ENCODE data around the gene CAMK2G. TPM values are rescaled to one million over a fixed set of nuclear protein-coding genes. Genes with fewer than 3 reads are reported as not detected.

The CAMK2G gene
- total RNA-seq, 1 donor from 2014 or later = 31.7 TPM

DNA sequence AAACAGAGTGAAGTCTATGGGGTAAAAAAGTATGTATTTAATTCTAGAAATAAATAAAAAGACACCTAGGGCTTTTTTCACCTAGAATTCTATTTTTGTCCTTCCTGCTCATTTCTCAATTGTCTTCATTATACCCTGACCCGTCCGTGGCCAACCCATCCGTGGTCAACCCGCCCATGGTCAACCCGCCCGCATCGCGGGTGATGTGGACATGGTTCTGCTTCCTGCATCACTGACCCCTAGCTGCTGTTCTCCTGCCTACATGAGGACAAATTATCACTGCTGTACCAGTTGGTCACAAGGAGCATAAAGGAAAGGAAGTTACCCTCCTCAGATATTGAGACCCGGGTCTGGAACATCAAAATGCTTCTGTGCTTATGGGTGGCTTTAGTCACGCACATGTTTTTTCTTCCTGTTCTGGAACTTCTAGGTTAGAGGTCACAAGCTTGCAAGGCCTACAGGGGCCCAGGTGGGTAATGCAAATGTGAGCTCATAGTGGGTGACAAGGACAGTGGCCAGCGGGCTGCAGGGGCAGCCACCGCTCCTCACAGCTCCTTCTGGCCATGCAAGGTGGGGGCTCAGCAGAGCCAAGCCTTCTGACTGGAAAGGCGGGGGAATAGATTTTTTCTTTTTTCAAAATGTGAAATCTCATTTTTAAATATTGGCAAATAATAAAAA lies 15.5 kb downstream of the CAMK2G start:
- H3K9me3 Mint-ChIP-seq (ENCODE audit: low read depth) = no peaks in the 10 kb centered on the region
- no peaks in the 10 kb centered on the region for H3K27me3 Mint-ChIP-seq (ENCODE audit: low read depth)
- DNase-seq (ENCODE audit: low spot score) = no peak
- peak overlapping the region; percentile 36 for H3K27ac Mint-ChIP-seq (ENCODE audit: unreplicated experiment)
- no peak for TF ChIP-seq CTCF (IDR thresholded peaks at IDR 0.05)
- peaks cover 22% of the 10 kb centered on the region for H3K36me3 Mint-ChIP-seq (ENCODE audit: low read depth)
- no peak overlapping the region for H3K4me3 Mint-ChIP-seq (ENCODE audit: unreplicated experiment)
- H3K4me1 Mint-ChIP-seq (ENCODE audit: low read depth) = peaks cover 31% of the 10 kb centered on the region

DNA sequence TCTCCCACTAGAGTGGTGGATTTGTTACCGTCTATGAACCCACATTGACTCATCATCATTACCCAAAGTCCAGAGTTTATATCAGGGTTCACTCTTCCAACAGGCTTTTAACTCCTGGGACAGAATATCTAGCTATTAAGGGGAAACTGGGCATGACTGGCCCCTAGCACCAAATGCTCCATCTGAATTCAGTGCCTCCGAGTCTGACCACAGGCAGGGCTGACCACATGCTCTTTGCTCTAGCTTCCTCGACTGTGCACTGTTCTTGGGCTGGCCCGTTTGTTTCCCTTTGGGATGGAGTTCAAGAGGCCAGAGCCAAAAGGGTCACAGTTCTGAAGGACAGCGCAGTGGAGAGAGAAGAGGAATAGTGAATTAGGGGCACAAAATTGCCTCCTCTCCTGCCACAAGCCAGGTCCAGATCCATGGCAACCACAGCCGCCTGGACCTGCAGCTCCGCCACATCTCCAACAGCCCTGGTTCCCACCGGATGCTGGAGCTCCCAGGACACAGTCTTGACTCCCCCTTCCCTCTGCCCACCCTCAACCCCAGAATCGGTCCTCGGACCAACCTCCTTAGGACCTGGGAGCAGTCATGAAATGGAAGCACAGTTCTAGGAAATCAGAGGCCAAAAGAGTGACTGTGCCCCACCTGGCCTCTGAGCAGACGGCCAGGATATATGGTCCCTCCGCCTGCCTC lies 16.2 kb downstream of the CAMK2G start:
- Mint-ChIP-seq H3K4me1 (ENCODE audit: low read depth) (peaks cover 31% of the 10 kb centered on the region), H3K27me3 (ENCODE audit: low read depth) (no peaks in the 10 kb centered on the region), H3K27ac (ENCODE audit: unreplicated experiment) (peak overlapping the region; percentile 32), H3K4me3 (ENCODE audit: unreplicated experiment) (no peak overlapping the region), H3K9me3 (ENCODE audit: low read depth) (no peaks in the 10 kb centered on the region), H3K36me3 (ENCODE audit: low read depth) (peaks cover 23% of the 10 kb centered on the region)
- no peak for DNase-seq (ENCODE audit: low spot score)
- TF ChIP-seq CTCF (IDR thresholded peaks at IDR 0.05) = no peak

DNA sequence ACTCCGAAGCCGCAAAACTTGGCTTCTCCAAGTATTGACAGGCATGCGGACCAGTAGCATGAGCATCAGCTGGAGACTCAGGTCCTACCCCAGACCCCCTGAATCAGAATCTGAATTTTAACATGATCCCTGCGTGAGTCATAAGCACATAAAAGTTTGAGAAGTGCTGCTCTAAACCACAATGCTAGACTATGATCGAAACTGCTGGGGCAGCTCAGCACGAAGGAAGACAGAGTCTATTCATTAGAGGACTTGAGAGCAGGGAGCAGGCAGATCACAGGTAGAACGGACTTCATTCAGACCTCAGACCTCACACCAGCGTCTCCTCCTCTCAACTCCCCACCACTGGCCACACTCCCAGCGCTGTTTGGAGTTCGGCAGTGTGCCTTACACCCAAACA lies 16.9 kb downstream of the CAMK2G start:
- peaks cover 24% of the 10 kb centered on the region for H3K36me3 Mint-ChIP-seq (ENCODE audit: low read depth)
- H3K27ac Mint-ChIP-seq (ENCODE audit: unreplicated experiment) = no peak overlapping the region
- TF ChIP-seq CTCF (IDR thresholded peaks at IDR 0.05) = no peak
- H3K27me3 Mint-ChIP-seq (ENCODE audit: low read depth) = no peaks in the 10 kb centered on the region
- no peak overlapping the region for H3K4me3 Mint-ChIP-seq (ENCODE audit: unreplicated experiment)
- peaks cover 31% of the 10 kb centered on the region for H3K4me1 Mint-ChIP-seq (ENCODE audit: low read depth)
- no peaks in the 10 kb centered on the region for H3K9me3 Mint-ChIP-seq (ENCODE audit: low read depth)
- DNase-seq (ENCODE audit: low spot score) = no peak

DNA sequence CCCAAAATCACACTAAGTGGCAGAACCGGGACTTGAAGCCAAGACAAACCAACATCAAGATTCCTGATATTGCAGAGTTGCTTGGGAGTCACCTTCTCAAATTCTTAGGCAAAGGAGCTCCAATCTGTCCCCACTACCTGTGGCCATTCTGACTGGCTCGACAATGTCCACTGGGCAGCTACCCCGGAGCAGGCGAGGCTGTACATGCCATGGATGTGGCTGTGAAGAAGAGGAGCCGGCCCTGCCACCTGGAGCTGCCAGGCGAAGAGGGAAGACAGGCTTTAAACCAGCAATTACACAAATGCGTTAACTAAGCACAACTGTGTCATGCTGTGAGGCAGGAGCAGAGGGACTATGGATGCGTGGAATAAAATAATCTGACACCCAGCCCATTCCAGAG lies 18.1 kb downstream of the CAMK2G start:
- H3K36me3 Mint-ChIP-seq (ENCODE audit: low read depth) = peaks cover 26% of the 10 kb centered on the region
- no peaks in the 10 kb centered on the region for H3K9me3 Mint-ChIP-seq (ENCODE audit: low read depth)
- no peak overlapping the region for H3K4me3 Mint-ChIP-seq (ENCODE audit: unreplicated experiment)
- peaks cover 34% of the 10 kb centered on the region for H3K4me1 Mint-ChIP-seq (ENCODE audit: low read depth)
- no peaks in the 10 kb centered on the region for H3K27me3 Mint-ChIP-seq (ENCODE audit: low read depth)
- TF ChIP-seq CTCF (IDR thresholded peaks at IDR 0.05) = no peak
- no peak for DNase-seq (ENCODE audit: low spot score)
- no peak overlapping the region for H3K27ac Mint-ChIP-seq (ENCODE audit: unreplicated experiment)

DNA sequence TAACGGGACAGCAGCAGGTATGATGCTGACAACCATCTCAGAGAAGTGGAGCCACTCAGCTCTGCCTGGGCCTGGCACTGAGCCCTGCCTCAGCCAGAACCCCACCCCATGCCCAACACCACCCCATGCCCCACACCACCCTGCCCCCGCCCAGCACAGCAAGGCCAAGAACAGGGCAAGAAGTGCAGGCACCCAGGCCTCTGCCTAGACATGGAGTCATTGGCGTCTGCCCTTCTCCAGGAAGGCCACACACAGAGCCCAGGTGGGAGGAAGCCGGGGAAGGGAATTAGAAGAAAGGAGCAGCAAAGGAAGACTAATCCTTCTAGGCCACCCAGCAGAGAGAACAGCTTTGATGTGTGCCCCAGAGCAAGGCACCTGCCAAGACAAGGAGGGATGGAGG lies 18.9 kb downstream of the CAMK2G start:
- Mint-ChIP-seq H3K9me3 (ENCODE audit: low read depth) (no peaks in the 10 kb centered on the region), H3K4me1 (ENCODE audit: low read depth) (peaks cover 38% of the 10 kb centered on the region), H3K27me3 (ENCODE audit: low read depth) (no peaks in the 10 kb centered on the region), H3K4me3 (ENCODE audit: unreplicated experiment) (no peak overlapping the region), H3K27ac (ENCODE audit: unreplicated experiment) (no peak overlapping the region), H3K36me3 (ENCODE audit: low read depth) (peaks cover 21% of the 10 kb centered on the region)
- TF ChIP-seq CTCF (IDR thresholded peaks at IDR 0.05) = no peak
- DNase-seq (ENCODE audit: low spot score) = peak; percentile 85
